WTC11 (cell line): ENCODE results near the gene AGAP1.

Experiments used
- CTCF ChIP-seq: fragments of 200-600 bp; IDR thresholded peaks from 2 replicates; pipeline ENCODE4 v1.8.0; 2022; ENCODE audit warnings: antibody characterized with exemption
- FOXK1 ChIP-seq: sonication (generic); formaldehyde crosslinking; IDR thresholded peaks from 2 replicates; pipeline ENCODE4 v1.8.0; 2022; ENCODE audit warnings: mild to moderate bottlenecking, moderate library complexity, missing genetic modification reagents
- JUN ChIP-seq: sonication (generic); formaldehyde crosslinking; IDR thresholded peaks from 2 replicates; pipeline ENCODE4 v1.8.0; 2023; ENCODE audit warnings: mild to moderate bottlenecking, missing genetic modification reagents
- KAT7 ChIP-seq: sonication (generic); formaldehyde crosslinking; IDR thresholded peaks from 2 replicates; pipeline ENCODE4 v1.8.1; 2023; ENCODE audit warnings: missing genetic modification reagents, mild to moderate bottlenecking, borderline replicate concordance
- PRDM15 ChIP-seq: sonication (generic); formaldehyde crosslinking; IDR thresholded peaks from 2 replicates; pipeline ENCODE4 v1.8.0; 2022; ENCODE audit warnings: missing genetic modification reagents
- USF2 ChIP-seq: sonication (generic); formaldehyde crosslinking; IDR thresholded peaks from 2 replicates; pipeline ENCODE4 v1.8.1; 2023; ENCODE audit warnings: mild to moderate bottlenecking, missing genetic modification reagents, moderate library complexity
- ZNF396 ChIP-seq: fragments of 250-450 bp; sonication (Bioruptor Pico); IDR thresholded peaks from 2 replicates; pipeline ENCODE4 v1.8.0; 2021; ENCODE audit warnings: mild to moderate bottlenecking, moderate library complexity, borderline replicate concordance

GRCh38 chr2:236101311-236101950, 607.6 kb downstream of the AGAP1 start:
- TF ChIP-seq CTCF (no peak), KAT7 (CRISPR knock-in tag) (no peak), JUN (CRISPR knock-in tag) (no peak), USF2 (CRISPR knock-in tag) (no peak), PRDM15 (no peak), FOXK1 (no peak), ZNF396 (CRISPR knock-in tag) (no peak)
